Upper lobe of left lung (tissue), 4 donors: ENCODE results near the gene TLE2.

Experiments used
- EP300 ChIP-seq, 4 donors: sonication (generic); formaldehyde crosslinking; IDR thresholded peaks; one replicate each; pipeline ENCODE4 v1.5.1; 2017; ENCODE audit warnings: antibody characterized with exemption in 4 of 4, control low read depth in 2 of 4
- POLR2A ChIP-seq, 4 donors: fragments of 450-650 bp; IDR thresholded peaks; one replicate each; pipeline ENCODE4 v1.5.1; 2016 to 2017; ENCODE audit warnings: antibody characterized with exemption in 4 of 4, mild to moderate bottlenecking in 2 of 4
- POLR2AphosphoS5 ChIP-seq, 2 donors: sonication (generic); formaldehyde crosslinking; IDR thresholded peaks; one replicate each; pipeline ENCODE4 v1.5.1; 2017; ENCODE audit warnings: antibody characterized with exemption in 2 of 2
- TF ChIP-seq, protein P1 (sequence below), 6 experiments: fragments of 450-650 bp in 4 of 6; fragments of 200-600 bp in 2 of 6; sonication (generic) in 2 of 6; IDR thresholded peaks; one replicate each; pipeline ENCODE4 v1.5.1; 2016 to 2019; ENCODE audit warnings: antibody characterized with exemption in 6 of 6

DNA sequence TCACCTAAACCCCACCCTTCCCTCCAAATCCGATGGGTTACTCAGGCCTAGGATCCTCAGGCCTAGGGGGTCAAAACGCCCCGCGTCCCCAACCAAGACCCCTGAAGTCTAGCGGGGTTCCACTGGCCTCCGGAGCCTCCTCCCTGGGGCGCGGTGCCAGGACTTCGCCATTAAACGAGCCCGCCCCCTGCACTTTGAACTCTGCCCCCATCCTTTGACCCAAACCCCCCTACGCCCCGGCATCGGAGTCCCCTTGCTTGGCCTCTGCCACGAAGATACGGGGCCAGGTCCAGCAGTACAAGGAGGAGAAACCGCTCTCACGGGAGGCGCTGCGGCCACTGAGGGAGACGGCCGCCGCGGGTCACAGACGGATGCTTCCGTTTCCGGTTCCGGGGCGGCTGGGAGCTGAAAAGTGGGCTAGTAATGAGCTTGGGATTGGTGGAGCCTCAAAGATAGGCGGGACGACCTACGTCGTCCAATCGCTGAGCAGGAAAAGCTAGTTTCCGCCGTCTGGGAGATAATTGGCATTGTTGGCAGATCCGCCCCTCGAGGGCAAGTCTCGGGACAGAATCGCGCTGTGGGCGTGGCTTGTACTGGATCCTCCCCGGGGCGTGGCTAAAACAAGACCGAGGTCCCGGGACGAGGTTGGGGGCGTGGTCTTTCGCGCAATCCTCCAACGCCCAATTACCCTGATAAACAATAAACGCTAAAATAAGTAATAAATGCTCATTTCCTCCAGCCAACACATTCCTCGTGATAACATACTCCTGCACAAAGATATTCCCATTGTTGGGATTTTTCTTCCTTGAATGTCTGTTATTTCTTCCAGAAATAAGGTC, 78.6 kb downstream of the TLE2 start:
- TF ChIP-seq, protein P1, sequence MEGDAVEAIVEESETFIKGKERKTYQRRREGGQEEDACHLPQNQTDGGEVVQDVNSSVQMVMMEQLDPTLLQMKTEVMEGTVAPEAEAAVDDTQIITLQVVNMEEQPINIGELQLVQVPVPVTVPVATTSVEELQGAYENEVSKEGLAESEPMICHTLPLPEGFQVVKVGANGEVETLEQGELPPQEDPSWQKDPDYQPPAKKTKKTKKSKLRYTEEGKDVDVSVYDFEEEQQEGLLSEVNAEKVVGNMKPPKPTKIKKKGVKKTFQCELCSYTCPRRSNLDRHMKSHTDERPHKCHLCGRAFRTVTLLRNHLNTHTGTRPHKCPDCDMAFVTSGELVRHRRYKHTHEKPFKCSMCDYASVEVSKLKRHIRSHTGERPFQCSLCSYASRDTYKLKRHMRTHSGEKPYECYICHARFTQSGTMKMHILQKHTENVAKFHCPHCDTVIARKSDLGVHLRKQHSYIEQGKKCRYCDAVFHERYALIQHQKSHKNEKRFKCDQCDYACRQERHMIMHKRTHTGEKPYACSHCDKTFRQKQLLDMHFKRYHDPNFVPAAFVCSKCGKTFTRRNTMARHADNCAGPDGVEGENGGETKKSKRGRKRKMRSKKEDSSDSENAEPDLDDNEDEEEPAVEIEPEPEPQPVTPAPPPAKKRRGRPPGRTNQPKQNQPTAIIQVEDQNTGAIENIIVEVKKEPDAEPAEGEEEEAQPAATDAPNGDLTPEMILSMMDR (IDR thresholded peaks at IDR 0.05): peak in 2 of 6 experiments; percentile 7 to 12
- TF ChIP-seq POLR2A (IDR thresholded peaks at IDR 0.05) (peak; percentile 61 to 94 (median 87)), EP300 (IDR thresholded peaks at IDR 0.05) (peak in 1 of 4 donors; percentile 79), POLR2AphosphoS5 (IDR thresholded peaks at IDR 0.05) (peak; percentile 93 to 99)
